A549 (cell line): ENCODE results near the gene PCDHA11. TPM values are rescaled to one million over a fixed set of nuclear protein-coding genes. Genes with fewer than 3 reads are reported as not detected.

Experiments used
- ATAC-seq, 2 experiments: fragments of 200-7000 bp in 1 of 2; fragments of >200 bp in 1 of 2; cut with Nextera tagmentation in 1 of 2; cut with Tn5 transposase in 1 of 2; 3 replicates each; pipeline versions ENCODE4 v1.8.0 to v1.9.1; 2018 to 2020; ENCODE audit warnings: mild to moderate bottlenecking in 1 of 2, moderate library complexity in 1 of 2
- CTCF ChIA-PET: fragments of 300-600 bp; sonication (Branson Sonifier 250); formaldehyde crosslinking; extraction: SDS; loops from one replicate; lab custom pipeline; 2021; ENCODE audit warnings: antibody characterized with exemption, inconsistent platforms; lab: Yijun Ruan, JAX
- POLR2A ChIA-PET: fragments of 350-600 bp; formaldehyde crosslinking; extraction: SDS; loops from one replicate; lab custom pipeline; 2021; ENCODE audit warnings: antibody characterized with exemption, inconsistent platforms; lab: Yijun Ruan, JAX
- DNase-seq, 2 experiments: peaks; one replicate each; pipeline versions ENCODE4 v3.0.0 to v3.0.0-alpha.2; 2011 to 2016; ENCODE audit warnings: low read depth in 1 of 2, low spot score in 1 of 2
- FAIRE-seq: peaks from 2 replicates; lab custom pipeline; 2011; peaks lifted over from hg19 to GRCh38; lab: Jason Lieb, UNC
- H3K27ac ChIP-seq, 2 experiments: fragments of >200 bp; sonication (Bioruptor Twin); formaldehyde crosslinking; 3 replicates each; pipeline ENCODE4 v1.5.1; 2016 to 2017
- H3K4me1 ChIP-seq: fragments of >200 bp; sonication (Bioruptor Twin); formaldehyde crosslinking; 3 replicates; pipeline ENCODE4 v1.6.1; 2016
- H3K4me2 ChIP-seq: fragments of >200 bp; sonication (Bioruptor Twin); formaldehyde crosslinking; 3 replicates; pipeline ENCODE4 v1.6.1; 2016
- H3K4me3 ChIP-seq: fragments of >200 bp; sonication (Bioruptor Twin); formaldehyde crosslinking; 3 replicates; pipeline ENCODE4 v1.5.1; 2016
- H3K9me3 ChIP-seq: fragments of >200 bp; sonication (Bioruptor Twin); formaldehyde crosslinking; 3 replicates; pipeline ENCODE4 v1.6.1; 2016
- CHD2 ChIP-seq: fragments of 150-350 bp; IDR thresholded peaks from 2 replicates; pipeline ENCODE4 v1.6.1; 2014; ENCODE audit warnings: low read length; ENCODE audit not compliant: partially characterized antibody
- E2F6 ChIP-seq: IDR thresholded peaks from 2 replicates; pipeline ENCODE4 v1.6.1; 2012; ENCODE audit warnings: low read depth, borderline replicate concordance
- EHF ChIP-seq: fragments of 250-450 bp; sonication (Bioruptor Pico); IDR thresholded peaks from 2 replicates; pipeline ENCODE4 v1.5.0; 2020; ENCODE audit warnings: mild to moderate bottlenecking
- EP300 ChIP-seq, 2 experiments: fragments of >200 bp; sonication (Bioruptor Twin); formaldehyde crosslinking; IDR thresholded peaks; 2 replicates in 1 of 2; 3 replicates in 1 of 2; pipeline ENCODE4 v1.6.1; 2016 to 2017
- FOSB ChIP-seq: fragments of 250-450 bp; sonication (Bioruptor Pico); IDR thresholded peaks from 2 replicates; pipeline ENCODE4 v1.5.0; 2020; ENCODE audit warnings: mild to moderate bottlenecking, moderate library complexity
- FOXS1 ChIP-seq: fragments of 250-450 bp; sonication (Bioruptor Pico); IDR thresholded peaks from 2 replicates; pipeline ENCODE4 v1.5.0; 2020; ENCODE audit warnings: mild to moderate bottlenecking, moderate library complexity
- HDAC2 ChIP-seq: fragments of 200-600 bp; sonication (generic); IDR thresholded peaks from 2 replicates; pipeline ENCODE4 v1.6.1; 2016
- HEYL ChIP-seq: fragments of 250-450 bp; sonication (Bioruptor Pico); IDR thresholded peaks from 2 replicates; pipeline ENCODE4 v1.8.0; 2021; ENCODE audit warnings: mild to moderate bottlenecking, moderate library complexity
- HOXB5 ChIP-seq: fragments of 250-450 bp; sonication (Bioruptor Pico); IDR thresholded peaks from 2 replicates; pipeline ENCODE4 v1.5.0; 2020; ENCODE audit warnings: mild to moderate bottlenecking, moderate library complexity
- MAFK ChIP-seq: fragments of 450-650 bp; IDR thresholded peaks from 2 replicates; pipeline ENCODE4 v1.6.1; 2014; ENCODE audit not compliant: partially characterized antibody
- MAX ChIP-seq: IDR thresholded peaks from 2 replicates; pipeline ENCODE4 v1.6.1; 2012
- MAZ ChIP-seq: fragments of 150-350 bp; IDR thresholded peaks from 2 replicates; pipeline ENCODE4 v1.6.1; 2014; ENCODE audit warnings: antibody characterized with exemption, low read depth, low read length, borderline replicate concordance
- NR3C1 ChIP-seq: fragments of >200 bp; sonication (Bioruptor Twin); formaldehyde crosslinking; IDR thresholded peaks from 3 replicates; pipeline ENCODE4 v1.6.1; 2017
- POLR2A ChIP-seq: IDR thresholded peaks from 2 replicates; pipeline ENCODE4 v1.6.1; 2012; ENCODE audit warnings: mild to moderate bottlenecking, low read length
- POLR2AphosphoS2 ChIP-seq: conservative IDR thresholded peaks from 2 replicates; pipeline ENCODE4 v1.6.1; 2012; ENCODE audit warnings: low read length, improper control_type of control experiment, inconsistent platforms
- RARB ChIP-seq: fragments of 250-450 bp; sonication (Bioruptor Pico); IDR thresholded peaks from 2 replicates; pipeline ENCODE4 v1.8.0; 2021; ENCODE audit warnings: mild to moderate bottlenecking, moderate library complexity
- RCOR1 ChIP-seq: fragments of 150-350 bp; IDR thresholded peaks from 2 replicates; pipeline ENCODE4 v1.6.1; 2014; ENCODE audit warnings: antibody characterized with exemption, low read length, low read depth
- REST ChIP-seq: fragments of 200-600 bp; sonication (generic); IDR thresholded peaks from 2 replicates; pipeline ENCODE4 v1.6.1; 2016; ENCODE audit warnings: antibody characterized with exemption, mild to moderate bottlenecking, moderate library complexity
- SMC3 ChIP-seq: fragments of >200 bp; sonication (Bioruptor Twin); formaldehyde crosslinking; IDR thresholded peaks from 3 replicates; pipeline ENCODE4 v1.6.1; 2018; ENCODE audit warnings: inconsistent platforms
- SREBF2 ChIP-seq: fragments of 450-650 bp; IDR thresholded peaks from 2 replicates; pipeline ENCODE4 v1.6.1; 2014; ENCODE audit warnings: mild to moderate bottlenecking, moderate library complexity
- ZFP36 ChIP-seq: fragments of 450-650 bp; IDR thresholded peaks from 2 replicates; pipeline ENCODE4 v1.6.1; 2014; ENCODE audit warnings: borderline replicate concordance; ENCODE audit not compliant: partially characterized antibody
- ZNF302 ChIP-seq: fragments of 250-450 bp; sonication (Bioruptor Pico); IDR thresholded peaks from 2 replicates; pipeline ENCODE4 v1.9.0; 2021; ENCODE audit warnings: inconsistent platforms, mild to moderate bottlenecking, moderate library complexity
- WGBS: methylation state at CpG from one replicate; pipeline ENCODE4 v1.1.6; 2017; ENCODE audit errors: missing lambda C conversion rate; 5-methylcytosine and 5-hydroxymethylcytosine counted together
- polyA plus RNA-seq, 4 experiments: library from polyadenylated mRNA; depleted of rRNA in 3 of 4; stranded (reverse); fragments of >200 nt; fragmentation: RNase III in 1 of 4; extraction: RNeasy Plus Mini Kit Qiagen cat#74134 plus additional on column Dnase treatment in 1 of 4; gene quantifications; 2 replicates in 3 of 4; 3 replicates in 1 of 4; pipeline ENCODE4 v1.2.3, GENCODE V29; 2011 to 2017
- TF ChIP-seq, protein P1 (sequence below): fragments of >200 bp; sonication (Bioruptor Twin); formaldehyde crosslinking; IDR thresholded peaks from 2 replicates; pipeline ENCODE4 v1.6.1; 2016
- TF ChIP-seq, protein P2 (sequence below): fragments of 150-350 bp; IDR thresholded peaks from 2 replicates; pipeline ENCODE4 v1.6.1; 2014; ENCODE audit warnings: low read depth, mild to moderate bottlenecking, low read length

PCDHA11 gene
- polyA plus RNA-seq, 2 of the 4 experiments (the other 2 are of a cell fraction), result 0.08 to 0.27 TPM

- FAIRE-seq (no peak), ATAC-seq (no peak), DNase-seq (no peak)
- TF ChIP-seq ZNF302 (CRISPR knock-in tag) (no peak), MAFK (no peak), FOSB (CRISPR knock-in tag) (no peak), POLR2A (no peak), MAZ (no peak), HEYL (CRISPR knock-in tag) (no peak), E2F6 (no peak), ZFP36 (no peak), SMC3 (no peak), CHD2 (no peak)
- ChIA-PET CTCF (no interaction called here), POLR2A (no interaction called here)
- WGBS, result 77% methylated on average over 12 of the region's 22 CpGs
- Histone ChIP-seq H3K4me3 (no peak overlapping the region), H3K4me1 (no peaks in the 10 kb centered on the region), H3K27ac (no peak overlapping the region), H3K9me3 (peaks cover 18% of the 10 kb centered on the region), H3K4me2 (no peak overlapping the region)
Observed at GRCh38 chr5:140857987-140858240, 10.8 kb upstream of the PCDHA11 start.

DNA sequence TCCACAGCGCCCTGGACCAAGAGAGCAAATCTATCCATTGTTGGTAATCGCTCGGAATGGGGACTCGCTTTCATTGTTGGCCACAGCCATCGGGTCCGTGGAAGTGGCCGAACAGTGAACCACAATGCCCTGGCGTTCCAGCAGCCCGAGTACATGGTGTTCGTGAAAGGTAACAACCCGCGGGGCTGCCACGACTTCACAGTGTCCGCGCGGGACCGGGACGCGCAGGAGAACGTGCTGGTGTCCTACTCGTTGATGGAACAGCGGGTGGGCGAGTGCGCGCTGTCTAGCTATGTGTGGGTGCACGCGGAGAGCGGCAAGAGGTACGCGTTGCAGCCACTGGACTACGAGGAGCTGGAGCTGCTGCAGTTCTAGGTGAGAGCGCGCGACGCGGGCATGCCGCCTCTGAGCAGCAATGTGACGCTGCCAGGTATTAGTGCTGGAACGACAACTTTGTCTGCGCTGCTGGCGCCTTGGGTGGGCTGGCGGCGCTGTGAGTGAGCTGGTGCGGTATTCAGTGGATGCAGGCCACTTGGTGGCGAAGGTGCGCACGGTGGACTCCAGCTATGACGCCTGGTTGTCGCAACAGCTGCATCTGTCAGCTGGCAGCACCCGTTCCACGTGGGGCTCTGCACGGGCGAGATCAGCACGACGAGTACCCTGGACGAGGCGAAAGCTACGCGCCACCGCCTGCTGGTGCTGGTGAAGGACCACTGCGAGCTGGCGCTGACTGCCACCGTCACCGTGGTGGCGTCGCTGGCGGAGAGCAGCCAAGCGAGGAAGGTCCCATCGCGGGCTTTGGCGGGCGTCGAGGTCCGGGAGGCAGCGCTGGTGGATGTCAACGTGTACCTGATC lies 6.1 kb upstream of the PCDHA11 start:
- H3K4me1 ChIP-seq, result no peaks in the 10 kb centered on the region
- H3K4me3 ChIP-seq, result no peak overlapping the region
- WGBS, result 83% methylated on average over 72 of the region's 76 CpGs
- no peak overlapping the region for H3K27ac ChIP-seq
- DNase-seq, result no peak
- CTCF ChIA-PET, result interaction anchor here (0.8 to 3.7 kb wide), 5 partner anchors 8 to 361 kb away, joined by 3 to 18 read pairs (median 3); partner anchors contain the start of gene PCDHB14
- no peak for TF ChIP-seq MAZ
- TF ChIP-seq EP300 (IDR thresholded peaks at IDR 0.05), result no peak
- TF ChIP-seq POLR2AphosphoS2, result no peak
- TF ChIP-seq CHD2, result no peak
- TF ChIP-seq MAX, result no peak
- TF ChIP-seq RARB (CRISPR knock-in tag), result no peak
- TF ChIP-seq, protein P1, sequence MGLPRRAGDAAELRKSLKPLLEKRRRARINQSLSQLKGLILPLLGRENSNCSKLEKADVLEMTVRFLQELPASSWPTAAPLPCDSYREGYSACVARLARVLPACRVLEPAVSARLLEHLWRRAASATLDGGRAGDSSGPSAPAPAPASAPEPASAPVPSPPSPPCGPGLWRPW, result no peak
- TF ChIP-seq HDAC2, result no peak
- no peak for TF ChIP-seq FOXS1 (CRISPR knock-in tag)
- no peak for TF ChIP-seq EHF (CRISPR knock-in tag)
- TF ChIP-seq REST, result no peak
- no peak for TF ChIP-seq HOXB5 (CRISPR knock-in tag)
- TF ChIP-seq ZNF302 (CRISPR knock-in tag), result no peak
- no peak for TF ChIP-seq HEYL (CRISPR knock-in tag)
- TF ChIP-seq RCOR1, result no peak
- no peak for TF ChIP-seq SREBF2
- no peak for TF ChIP-seq E2F6
- TF ChIP-seq, protein P2, sequence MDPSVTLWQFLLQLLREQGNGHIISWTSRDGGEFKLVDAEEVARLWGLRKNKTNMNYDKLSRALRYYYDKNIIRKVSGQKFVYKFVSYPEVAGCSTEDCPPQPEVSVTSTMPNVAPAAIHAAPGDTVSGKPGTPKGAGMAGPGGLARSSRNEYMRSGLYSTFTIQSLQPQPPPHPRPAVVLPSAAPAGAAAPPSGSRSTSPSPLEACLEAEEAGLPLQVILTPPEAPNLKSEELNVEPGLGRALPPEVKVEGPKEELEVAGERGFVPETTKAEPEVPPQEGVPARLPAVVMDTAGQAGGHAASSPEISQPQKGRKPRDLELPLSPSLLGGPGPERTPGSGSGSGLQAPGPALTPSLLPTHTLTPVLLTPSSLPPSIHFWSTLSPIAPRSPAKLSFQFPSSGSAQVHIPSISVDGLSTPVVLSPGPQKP, result no peak
- no peak for TF ChIP-seq NR3C1
- TF ChIP-seq, all 56 proteins: peak for 0
- POLR2A ChIA-PET, result no interaction called here
- H3K9me3 ChIP-seq, result peaks cover 16% of the 10 kb centered on the region; the same call in 2 of the 3 replicates
- H3K4me2 ChIP-seq, result no peak overlapping the region
- ATAC-seq, result no peak
- no peak for FAIRE-seq
